C4-2B (cell line): ENCODE results near the gene MED15.

Experiments used
- H3K27ac ChIP-seq: fragments of 450-650 bp; 2 replicates; pipeline ENCODE4 v1.5.1; 2017
- ZFX ChIP-seq: fragments of 450-650 bp; IDR thresholded peaks from 2 replicates; pipeline ENCODE4 v1.6.1; 2017
- TF ChIP-seq, protein P1 (sequence below): fragments of 450-650 bp; conservative IDR thresholded peaks from 2 replicates; pipeline ENCODE4 v1.5.1; 2017; ENCODE audit warnings: mild to moderate bottlenecking

MED15 gene

DNA sequence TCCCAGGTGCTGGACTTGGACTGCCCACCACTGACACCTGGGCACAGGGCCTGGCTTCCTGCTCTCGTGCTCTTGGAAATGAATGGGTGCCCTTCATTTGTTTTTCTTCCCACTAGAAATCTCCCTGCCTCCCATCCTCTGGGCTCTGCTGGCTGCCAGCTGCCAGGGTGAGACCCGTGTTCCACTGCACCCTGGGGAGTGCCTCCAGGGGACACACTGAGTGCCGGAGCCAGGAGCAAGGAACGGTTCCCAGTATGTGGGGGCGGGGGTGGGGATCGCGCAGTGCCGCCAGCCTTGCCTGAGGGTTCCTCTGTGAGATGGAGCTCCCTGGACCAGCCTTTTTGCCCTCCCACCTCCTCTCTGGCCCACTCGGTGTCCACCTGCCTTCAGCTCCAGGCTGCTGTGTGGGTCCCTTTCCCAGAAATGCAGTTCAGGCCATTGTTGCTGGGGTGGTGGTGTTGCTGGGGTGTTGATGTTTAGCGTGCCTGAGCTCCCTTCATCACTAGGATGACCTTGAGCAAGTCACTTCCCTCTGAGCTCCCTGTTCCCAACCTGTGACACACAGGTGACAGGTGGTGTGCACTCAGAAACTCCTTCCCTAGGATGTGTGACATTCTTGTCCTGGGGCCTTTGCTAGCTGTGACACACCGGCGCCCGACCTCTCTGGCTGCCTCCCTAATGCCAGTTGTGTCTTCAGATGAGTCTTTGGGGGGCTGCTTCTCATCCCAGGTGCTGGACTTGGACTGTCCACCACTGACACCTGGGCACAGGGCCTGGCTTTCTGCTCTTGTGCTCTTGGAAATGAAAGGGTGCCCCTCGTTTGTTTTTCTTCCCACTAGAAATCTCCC is 72.1 kb downstream of the MED15 start:
- H3K27ac ChIP-seq = no peak overlapping the region
- TF ChIP-seq, protein P1, sequence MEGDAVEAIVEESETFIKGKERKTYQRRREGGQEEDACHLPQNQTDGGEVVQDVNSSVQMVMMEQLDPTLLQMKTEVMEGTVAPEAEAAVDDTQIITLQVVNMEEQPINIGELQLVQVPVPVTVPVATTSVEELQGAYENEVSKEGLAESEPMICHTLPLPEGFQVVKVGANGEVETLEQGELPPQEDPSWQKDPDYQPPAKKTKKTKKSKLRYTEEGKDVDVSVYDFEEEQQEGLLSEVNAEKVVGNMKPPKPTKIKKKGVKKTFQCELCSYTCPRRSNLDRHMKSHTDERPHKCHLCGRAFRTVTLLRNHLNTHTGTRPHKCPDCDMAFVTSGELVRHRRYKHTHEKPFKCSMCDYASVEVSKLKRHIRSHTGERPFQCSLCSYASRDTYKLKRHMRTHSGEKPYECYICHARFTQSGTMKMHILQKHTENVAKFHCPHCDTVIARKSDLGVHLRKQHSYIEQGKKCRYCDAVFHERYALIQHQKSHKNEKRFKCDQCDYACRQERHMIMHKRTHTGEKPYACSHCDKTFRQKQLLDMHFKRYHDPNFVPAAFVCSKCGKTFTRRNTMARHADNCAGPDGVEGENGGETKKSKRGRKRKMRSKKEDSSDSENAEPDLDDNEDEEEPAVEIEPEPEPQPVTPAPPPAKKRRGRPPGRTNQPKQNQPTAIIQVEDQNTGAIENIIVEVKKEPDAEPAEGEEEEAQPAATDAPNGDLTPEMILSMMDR = no peak
- no peak for TF ChIP-seq ZFX

DNA sequence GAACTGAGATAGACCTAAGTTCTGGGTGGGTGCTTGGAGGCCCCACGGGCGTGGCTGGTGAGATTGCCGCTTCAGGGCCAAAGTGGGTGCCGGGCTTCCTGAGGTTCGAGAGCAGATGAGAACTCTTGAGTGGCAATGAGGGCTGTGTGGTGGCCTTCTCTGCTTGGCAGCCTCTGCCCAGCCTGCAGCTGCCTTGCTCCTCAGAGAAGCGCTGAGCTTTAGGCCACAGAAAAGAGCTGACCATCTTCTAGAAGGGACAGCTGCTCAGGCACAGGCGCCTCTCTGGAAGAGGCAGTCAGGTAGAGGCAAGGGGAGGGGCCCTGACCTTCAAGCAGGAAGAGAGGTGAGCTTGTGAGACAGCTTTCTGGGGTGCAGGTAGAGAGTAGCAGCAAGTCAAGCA is 72.8 kb downstream of the MED15 start:
- H3K27ac ChIP-seq = no peak overlapping the region
- TF ChIP-seq, protein P1 = no peak
- TF ChIP-seq ZFX = no peak

DNA sequence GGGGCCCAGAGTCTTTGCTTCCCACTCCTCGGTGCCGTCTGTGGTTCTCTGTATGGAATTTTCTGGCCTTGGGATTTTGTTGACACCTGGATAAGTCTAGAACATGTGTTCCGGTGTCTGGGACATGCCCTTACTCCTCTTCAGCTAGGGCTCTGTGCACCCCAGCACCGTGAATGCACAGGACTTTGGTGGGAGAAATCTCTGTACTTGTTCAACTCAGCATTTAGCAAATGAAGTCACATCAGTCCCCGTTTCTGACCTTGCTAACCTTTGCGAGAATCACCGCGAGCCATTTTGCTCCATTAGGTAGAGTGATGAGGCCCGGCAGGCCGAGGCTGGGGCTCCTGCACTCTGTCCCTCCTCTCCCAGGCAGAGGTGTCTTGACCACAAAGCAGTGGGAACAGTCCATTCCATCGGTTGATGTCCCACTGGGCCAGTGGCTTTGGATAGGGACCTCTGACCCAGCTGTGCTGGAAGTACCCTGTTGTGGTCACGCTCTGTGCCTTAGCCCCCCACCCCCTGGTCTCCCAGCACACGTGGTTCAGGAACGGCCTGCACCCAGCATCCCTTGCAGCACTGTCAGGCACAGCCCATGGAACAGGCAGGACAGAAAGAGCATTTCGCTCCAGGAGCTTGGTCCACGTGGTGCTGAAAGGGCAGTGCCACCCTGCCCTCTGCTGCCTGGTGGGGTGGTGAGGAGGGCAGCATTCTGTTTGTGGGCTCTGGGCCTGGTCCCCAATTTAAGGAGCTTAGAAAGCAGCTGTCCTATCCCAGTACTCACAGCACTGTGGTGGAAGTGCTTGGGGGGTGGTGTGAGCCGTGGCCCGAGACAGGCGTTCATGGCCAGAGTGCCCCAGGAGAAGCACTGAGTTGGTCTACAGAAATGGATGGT is 73.4 kb downstream of the MED15 start:
- no peak overlapping the region for H3K27ac ChIP-seq
- TF ChIP-seq, protein P1 = no peak
- no peak for TF ChIP-seq ZFX

DNA sequence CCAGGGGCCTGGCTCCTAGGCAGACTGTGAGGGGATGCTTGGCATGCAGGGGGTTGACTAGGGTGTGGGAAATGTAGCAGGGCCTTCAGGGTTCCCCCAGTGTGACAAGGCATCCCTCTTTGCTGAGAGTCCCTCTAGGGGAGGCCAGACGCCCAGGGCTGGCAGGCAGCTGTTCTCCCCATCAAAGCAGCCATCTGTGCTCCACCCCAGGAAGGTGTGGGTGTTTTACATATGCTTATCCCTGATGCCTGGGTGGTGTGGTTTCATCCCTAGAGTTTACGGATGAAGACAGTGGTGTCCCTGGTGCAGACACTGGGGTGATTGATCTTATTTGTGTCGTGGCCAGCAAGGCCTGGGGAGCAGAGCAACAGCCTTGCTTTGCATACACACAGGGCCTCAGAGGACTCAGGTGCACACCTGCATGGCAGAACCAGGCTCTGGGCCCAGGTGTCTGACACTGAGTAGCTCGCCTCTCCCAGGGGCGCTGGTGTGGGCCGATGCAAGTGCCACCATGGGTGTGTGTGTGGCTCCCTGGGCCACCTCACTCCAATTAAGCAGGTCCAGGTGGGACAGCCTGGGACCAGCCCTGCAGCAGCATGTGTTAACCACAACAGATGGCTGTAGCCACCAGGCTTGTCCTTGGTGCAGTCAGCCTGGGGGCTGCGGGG is 74.2 kb downstream of the MED15 start:
- TF ChIP-seq, protein P1 = no peak
- TF ChIP-seq ZFX = no peak
- no peak overlapping the region for H3K27ac ChIP-seq

DNA sequence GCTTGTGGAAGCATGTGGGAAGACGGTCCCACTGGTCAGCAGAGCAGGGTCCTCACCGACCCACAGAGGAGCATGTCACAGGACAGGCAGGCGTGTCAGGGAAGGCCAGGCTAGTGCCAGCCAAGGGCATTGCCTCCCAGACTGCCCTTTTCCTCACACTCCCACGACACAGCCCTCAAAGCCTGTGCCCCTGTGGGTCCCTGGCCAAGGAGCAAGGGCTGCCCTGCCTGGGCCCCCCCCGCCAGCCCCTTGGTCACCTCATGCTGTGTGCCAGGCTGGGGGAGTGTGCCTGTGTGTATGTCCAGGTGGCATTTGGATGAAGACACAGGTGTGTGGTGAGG is 74.7 kb downstream of the MED15 start:
- no peak overlapping the region for H3K27ac ChIP-seq
- TF ChIP-seq ZFX = no peak
- TF ChIP-seq, protein P1 = no peak

DNA sequence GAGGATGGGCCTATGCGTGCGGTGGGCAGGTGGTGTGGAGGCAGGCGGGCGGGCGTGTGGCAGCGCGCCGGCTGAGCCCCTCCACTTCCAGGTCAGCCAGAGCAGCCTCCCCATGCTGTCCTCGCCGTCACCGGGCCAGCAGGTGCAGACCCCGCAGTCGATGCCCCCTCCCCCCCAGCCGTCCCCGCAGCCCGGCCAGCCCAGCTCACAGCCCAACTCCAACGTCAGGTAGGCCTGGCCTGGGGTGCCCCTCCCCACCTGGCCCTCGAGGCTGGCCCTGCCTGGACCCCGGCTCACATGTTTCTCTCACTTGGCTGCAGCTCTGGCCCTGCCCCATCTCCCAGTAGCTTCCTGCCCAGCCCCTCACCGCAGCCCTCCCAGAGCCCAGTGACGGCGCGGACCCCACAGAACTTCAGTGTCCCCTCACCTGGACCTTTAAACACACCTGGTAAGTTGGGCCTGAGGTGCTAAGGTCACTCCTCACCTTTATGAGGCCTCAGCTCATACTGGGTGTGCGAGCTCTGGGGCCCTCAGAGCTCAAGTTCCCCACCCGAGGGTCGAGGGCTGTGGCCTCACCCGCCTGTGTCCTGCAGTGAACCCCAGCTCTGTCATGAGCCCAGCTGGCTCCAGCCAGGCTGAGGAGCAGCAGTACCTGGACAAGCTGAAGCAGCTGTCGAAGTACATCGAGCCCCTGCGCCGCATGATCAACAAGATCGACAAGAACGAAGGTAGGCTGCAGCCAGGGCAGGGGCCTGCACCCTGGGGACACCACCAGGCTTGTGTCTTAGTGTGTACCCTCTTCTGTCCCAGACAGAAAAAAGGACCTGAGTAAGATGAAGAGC is 75.3 kb downstream of the MED15 start:
- no peak for TF ChIP-seq ZFX
- TF ChIP-seq, protein P1 = no peak
- no peak overlapping the region for H3K27ac ChIP-seq
